ENCODE data around the gene ZNF407.

Gene ZNF407

GRCh38 chr18:74796211-74796610 is 198.5 kb downstream of the ZNF407 start:
- H3K4me3 Mint-ChIP-seq = no peak overlapping the region
- peaks cover 17% of the 10 kb centered on the region for H3K4me1 Mint-ChIP-seq
- ATAC-seq (replicated peaks; ENCODE audit: extremely low read depth, poor library complexity, severe bottlenecking) (no peak), DNase-seq (ENCODE audit: low spot score in 2 of 2) (no peak)
- H3K36me3 Mint-ChIP-seq (ENCODE audit: insufficient read depth) = peaks cover 4% of the 10 kb centered on the region
- no peaks in the 10 kb centered on the region for H3K27me3 Mint-ChIP-seq
- no peaks in the 10 kb centered on the region for H3K9me3 Mint-ChIP-seq
- H3K27ac Mint-ChIP-seq (ENCODE audit: low read depth) = no peak overlapping the region

- Mint-ChIP-seq H3K36me3 (ENCODE audit: insufficient read depth) (peaks cover 4% of the 10 kb centered on the region), H3K9me3 (no peaks in the 10 kb centered on the region), H3K27ac (ENCODE audit: low read depth) (peak overlapping the region; percentile 16), H3K27me3 (no peaks in the 10 kb centered on the region), H3K4me3 (no peak overlapping the region), H3K4me1 (peaks cover 17% of the 10 kb centered on the region)
- no peak for DNase-seq (ENCODE audit: low spot score in 2 of 2)
- no peak for ATAC-seq (replicated peaks; ENCODE audit: extremely low read depth, poor library complexity, severe bottlenecking)
Observed at GRCh38 chr18:74796841-74797576, 199.3 kb downstream of the ZNF407 start.

GRCh38 chr18:74797577-74798151 is 200.0 kb downstream of the ZNF407 start:
- no peak overlapping the region for H3K4me3 Mint-ChIP-seq
- peak overlapping the region; percentile 16 for H3K27ac Mint-ChIP-seq (ENCODE audit: low read depth)
- peaks cover 4% of the 10 kb centered on the region for H3K36me3 Mint-ChIP-seq (ENCODE audit: insufficient read depth)
- H3K27me3 Mint-ChIP-seq = no peaks in the 10 kb centered on the region
- DNase-seq (ENCODE audit: low spot score in 2 of 2) (no peak), ATAC-seq (replicated peaks; ENCODE audit: extremely low read depth, poor library complexity, severe bottlenecking) (no peak)
- peaks cover 17% of the 10 kb centered on the region for H3K4me1 Mint-ChIP-seq
- no peaks in the 10 kb centered on the region for H3K9me3 Mint-ChIP-seq

GRCh38 chr18:74799542-74799941 is 201.9 kb downstream of the ZNF407 start:
- Mint-ChIP-seq H3K36me3 (ENCODE audit: insufficient read depth) (peaks cover 2% of the 10 kb centered on the region), H3K27me3 (no peaks in the 10 kb centered on the region), H3K4me1 (peaks cover 17% of the 10 kb centered on the region), H3K9me3 (no peaks in the 10 kb centered on the region), H3K4me3 (no peak overlapping the region), H3K27ac (ENCODE audit: low read depth) (no peak overlapping the region)
- DNase-seq (ENCODE audit: low spot score in 2 of 2) (no peak), ATAC-seq (replicated peaks; ENCODE audit: extremely low read depth, poor library complexity, severe bottlenecking) (no peak)

- no peak overlapping the region for H3K4me3 Mint-ChIP-seq
- no peaks in the 10 kb centered on the region for H3K9me3 Mint-ChIP-seq
- ATAC-seq (replicated peaks; ENCODE audit: extremely low read depth, poor library complexity, severe bottlenecking) (no peak), DNase-seq (ENCODE audit: low spot score in 2 of 2) (no peak)
- no peaks in the 10 kb centered on the region for H3K27me3 Mint-ChIP-seq
- peaks cover 2% of the 10 kb centered on the region for H3K36me3 Mint-ChIP-seq (ENCODE audit: insufficient read depth)
- no peak overlapping the region for H3K27ac Mint-ChIP-seq (ENCODE audit: low read depth)
- H3K4me1 Mint-ChIP-seq = peaks cover 17% of the 10 kb centered on the region
Observed at GRCh38 chr18:74800098-74800497, 202.4 kb downstream of the ZNF407 start.

DNA sequence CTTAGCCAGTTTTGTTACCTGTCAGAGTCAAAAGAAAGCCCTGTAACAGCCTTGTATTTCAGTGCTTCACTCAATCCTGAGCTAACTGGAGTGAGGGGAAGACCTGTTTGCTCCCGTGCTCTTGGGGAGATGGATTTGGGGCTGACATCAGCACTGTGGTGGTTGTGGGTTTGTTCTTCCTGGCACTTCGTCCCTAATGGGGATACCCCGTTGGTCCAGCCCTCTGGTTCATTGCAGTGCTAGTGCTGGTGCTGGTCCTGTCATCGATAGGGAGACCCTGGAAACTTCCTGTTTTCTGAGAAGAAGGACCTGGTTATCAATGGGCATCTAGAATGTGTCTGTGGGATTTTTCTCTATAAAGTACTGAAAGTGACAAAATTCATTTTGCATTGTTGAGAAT is 205.4 kb downstream of the ZNF407 start:
- H3K4me3 Mint-ChIP-seq = no peak overlapping the region
- no peak overlapping the region for H3K27ac Mint-ChIP-seq (ENCODE audit: low read depth)
- DNase-seq (ENCODE audit: low spot score in 2 of 2) (no peak), ATAC-seq (replicated peaks; ENCODE audit: extremely low read depth, poor library complexity, severe bottlenecking) (no peak)
- no peaks in the 10 kb centered on the region for H3K9me3 Mint-ChIP-seq
- H3K4me1 Mint-ChIP-seq = peaks cover 6% of the 10 kb centered on the region
- H3K36me3 Mint-ChIP-seq (ENCODE audit: insufficient read depth) = no peaks in the 10 kb centered on the region
- H3K27me3 Mint-ChIP-seq = no peaks in the 10 kb centered on the region

- Mint-ChIP-seq H3K36me3 (ENCODE audit: insufficient read depth) (no peaks in the 10 kb centered on the region), H3K4me1 (peaks cover 5% of the 10 kb centered on the region), H3K27me3 (no peaks in the 10 kb centered on the region), H3K9me3 (no peaks in the 10 kb centered on the region), H3K27ac (ENCODE audit: low read depth) (no peak overlapping the region), H3K4me3 (no peak overlapping the region)
- DNase-seq (ENCODE audit: low spot score in 2 of 2) = no peak
- no peak for ATAC-seq (replicated peaks; ENCODE audit: extremely low read depth, poor library complexity, severe bottlenecking)
Observed at GRCh38 chr18:74803769-74804168, 206.1 kb downstream of the ZNF407 start.

GRCh38 chr18:74804677-74805076 is 207.0 kb downstream of the ZNF407 start:
- ATAC-seq (replicated peaks; ENCODE audit: extremely low read depth, poor library complexity, severe bottlenecking) (no peak), DNase-seq (ENCODE audit: low spot score in 2 of 2) (no peak)
- no peak overlapping the region for H3K27ac Mint-ChIP-seq (ENCODE audit: low read depth)
- peaks cover 5% of the 10 kb centered on the region for H3K4me1 Mint-ChIP-seq
- H3K36me3 Mint-ChIP-seq (ENCODE audit: insufficient read depth) = no peaks in the 10 kb centered on the region
- H3K27me3 Mint-ChIP-seq = no peaks in the 10 kb centered on the region
- H3K9me3 Mint-ChIP-seq = no peaks in the 10 kb centered on the region
- no peak overlapping the region for H3K4me3 Mint-ChIP-seq

DNA sequence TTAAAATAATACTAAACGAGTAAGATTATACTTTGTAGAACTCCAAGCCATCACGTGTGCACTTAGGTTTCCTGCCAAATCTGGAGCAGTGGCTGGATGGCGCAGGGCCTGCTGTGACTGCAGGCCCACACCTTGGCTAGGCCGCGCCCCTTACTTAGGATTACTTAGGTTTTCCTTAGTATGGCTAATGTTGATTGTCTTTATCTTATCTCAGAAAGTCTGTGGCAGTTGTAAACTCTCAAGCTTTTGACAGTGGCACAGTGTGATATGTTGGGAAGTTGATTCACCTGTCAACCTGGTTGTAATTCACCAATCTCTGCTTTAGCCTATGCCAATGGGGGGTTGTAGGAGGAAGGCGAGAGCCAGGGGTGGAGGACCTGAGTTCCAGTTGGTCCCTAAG is 208.4 kb downstream of the ZNF407 start:
- Mint-ChIP-seq H3K9me3 (no peaks in the 10 kb centered on the region), H3K36me3 (ENCODE audit: insufficient read depth) (no peaks in the 10 kb centered on the region), H3K27me3 (no peaks in the 10 kb centered on the region), H3K27ac (ENCODE audit: low read depth) (no peak overlapping the region), H3K4me1 (peaks cover 5% of the 10 kb centered on the region), H3K4me3 (no peak overlapping the region)
- no peak for DNase-seq (ENCODE audit: low spot score in 2 of 2)
- ATAC-seq (replicated peaks; ENCODE audit: extremely low read depth, poor library complexity, severe bottlenecking) = no peak

DNA sequence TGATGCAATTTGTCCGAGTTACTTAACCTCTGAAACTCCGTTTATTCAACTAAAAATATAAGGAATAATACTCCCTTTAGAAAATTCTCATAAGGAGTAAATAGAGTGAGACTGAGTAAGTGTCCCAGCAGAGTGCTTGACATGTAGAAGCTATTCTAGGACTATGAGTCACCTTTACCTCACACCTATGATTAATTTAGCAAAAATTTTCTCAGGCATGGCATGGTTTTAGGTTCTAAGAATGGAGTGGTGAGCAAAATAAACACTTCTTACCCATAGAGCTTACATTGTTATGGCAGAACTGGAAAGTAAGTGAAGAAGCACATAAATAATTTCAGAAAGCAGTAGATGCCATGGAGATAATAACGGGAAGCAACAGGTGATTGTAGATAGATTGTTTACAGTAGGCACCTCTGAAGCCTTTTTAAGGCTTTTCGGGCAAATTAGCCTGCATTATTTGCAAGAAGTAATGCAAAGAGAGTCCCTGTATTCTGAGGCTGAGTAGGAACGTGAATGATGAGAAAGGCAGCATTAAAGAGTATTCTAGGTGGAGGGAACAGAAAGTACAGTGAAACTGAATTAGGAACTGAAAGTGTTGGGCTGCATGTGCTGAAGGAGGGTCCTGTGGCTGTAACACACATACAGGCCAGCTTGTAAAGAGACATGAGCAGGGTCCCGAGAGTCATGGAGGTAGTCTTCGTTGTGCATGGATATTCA is 209.2 kb downstream of the ZNF407 start:
- Mint-ChIP-seq H3K27ac (ENCODE audit: low read depth) (no peak overlapping the region), H3K36me3 (ENCODE audit: insufficient read depth) (no peaks in the 10 kb centered on the region), H3K27me3 (no peaks in the 10 kb centered on the region), H3K9me3 (no peaks in the 10 kb centered on the region), H3K4me3 (no peak overlapping the region), H3K4me1 (peaks cover 5% of the 10 kb centered on the region)
- no peak for ATAC-seq (replicated peaks; ENCODE audit: extremely low read depth, poor library complexity, severe bottlenecking)
- no peak for DNase-seq (ENCODE audit: low spot score in 2 of 2)

- peaks cover 2% of the 10 kb centered on the region for H3K36me3 Mint-ChIP-seq (ENCODE audit: insufficient read depth)
- DNase-seq (ENCODE audit: low spot score in 2 of 2) = no peak
- H3K4me1 Mint-ChIP-seq = peaks cover 3% of the 10 kb centered on the region
- H3K27ac Mint-ChIP-seq (ENCODE audit: low read depth) = no peak overlapping the region
- H3K9me3 Mint-ChIP-seq = peaks cover 5% of the 10 kb centered on the region
- H3K4me3 Mint-ChIP-seq = no peak overlapping the region
- ATAC-seq (replicated peaks; ENCODE audit: extremely low read depth, poor library complexity, severe bottlenecking) = no peak
- H3K27me3 Mint-ChIP-seq = no peaks in the 10 kb centered on the region
Observed at GRCh38 chr18:74817576-74817975, 219.9 kb downstream of the ZNF407 start.

- H3K27ac Mint-ChIP-seq (ENCODE audit: low read depth) = no peak overlapping the region
- no peak for ATAC-seq (replicated peaks; ENCODE audit: extremely low read depth, poor library complexity, severe bottlenecking)
- H3K9me3 Mint-ChIP-seq = peaks cover 5% of the 10 kb centered on the region
- no peaks in the 10 kb centered on the region for H3K27me3 Mint-ChIP-seq
- H3K4me1 Mint-ChIP-seq = no peaks in the 10 kb centered on the region
- H3K36me3 Mint-ChIP-seq (ENCODE audit: insufficient read depth) = peaks cover 2% of the 10 kb centered on the region
- no peak overlapping the region for H3K4me3 Mint-ChIP-seq
- DNase-seq (ENCODE audit: low spot score in 2 of 2) = no peak
Observed at GRCh38 chr18:74818516-74819175, 221.0 kb downstream of the ZNF407 start.

All from central memory CD8-positive, alpha-beta T cell (primary cell).